Measurements from ENCODE around the gene METTL23. TPM values are rescaled to one million over a fixed set of nuclear protein-coding genes. Genes with fewer than 3 reads are reported as not detected.
"Not testable (repeated sequence)": the region's sequence is repeated elsewhere in the genome, so short reads cannot be mapped to it uniquely, and the experiment has no call there.

METTL23 gene
- total RNA-seq, 2 donors from 2014 or later = 39.5 to 47.9 TPM

DNA sequence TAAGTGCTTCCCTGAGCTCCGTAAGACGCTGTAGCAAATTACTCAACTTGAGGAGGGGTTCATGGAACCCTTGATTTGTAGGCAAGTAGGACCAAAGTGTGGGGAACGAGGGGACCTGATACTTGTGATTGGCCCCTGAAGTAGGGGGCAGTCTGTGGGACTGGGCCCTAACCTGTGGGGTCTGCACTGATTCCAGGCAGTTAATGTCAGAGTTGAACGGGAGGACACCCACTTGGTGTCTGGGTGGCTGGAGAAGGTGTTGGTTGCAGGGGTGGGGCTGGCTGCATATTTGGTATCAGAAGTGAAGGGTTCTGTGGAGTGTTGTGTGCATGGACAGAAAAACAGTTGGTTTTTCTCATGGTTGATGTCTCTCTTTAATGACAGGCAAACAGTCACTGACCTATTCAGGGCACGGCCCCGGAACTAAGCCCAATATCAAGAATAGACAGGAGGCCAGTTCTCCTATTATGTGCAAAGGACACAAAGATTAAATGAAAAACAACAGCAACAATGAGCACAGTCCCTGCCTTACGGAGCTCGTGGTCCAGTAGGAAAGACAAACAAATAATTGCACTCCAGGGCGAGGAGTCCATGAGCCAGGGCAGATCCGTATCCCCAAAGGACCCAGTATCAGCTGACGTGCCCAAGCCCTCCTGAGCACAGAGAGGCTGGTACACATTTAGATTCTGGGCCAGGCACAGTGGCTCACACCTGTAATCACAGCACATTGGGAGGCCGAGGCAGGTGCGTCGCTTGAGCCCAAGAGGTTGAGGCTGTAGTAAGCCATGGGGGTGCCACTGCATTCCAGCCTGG lies 35.1 kb upstream of the METTL23 start:
- Histone ChIP-seq H3K4me3 (no peak overlapping the region), H3K27me3 (replicated peaks; ENCODE audit: insufficient read depth) (no peaks in the 10 kb centered on the region), H3K4me1 (replicated peaks) (no peaks in the 10 kb centered on the region), H3K36me3 (no peaks in the 10 kb centered on the region), H3K27ac (no peak overlapping the region), H3K9me3 (no peaks in the 10 kb centered on the region)
- no peak for DNase-seq (ENCODE audit: low spot score)
- intact Hi-C loops (cut with DNase I) = no loop called here
- no peak for TF ChIP-seq CTCF (IDR thresholded peaks at IDR 0.05)
- no peak for TF ChIP-seq POLR2A (IDR thresholded peaks at IDR 0.05)
- TF ChIP-seq POLR2AphosphoS5 (IDR thresholded peaks at IDR 0.05) = peak; percentile 39
- 73% methylated on average over 14 of the region's 14 CpGs for WGBS

- TF ChIP-seq POLR2AphosphoS5 (IDR thresholded peaks at IDR 0.05) (peak; percentile 44), POLR2A (IDR thresholded peaks at IDR 0.05) (no peak), CTCF (IDR thresholded peaks at IDR 0.05) (no peak)
- 57% methylated on average over 16 of the region's 16 CpGs for WGBS
- Histone ChIP-seq H3K4me3 (no peak overlapping the region), H3K27me3 (replicated peaks; ENCODE audit: insufficient read depth) (no peaks in the 10 kb centered on the region), H3K27ac (peak overlapping the region in 1 of 2 donors; percentile 15), H3K9me3 (no peaks in the 10 kb centered on the region), H3K4me1 (replicated peaks) (peaks cover 13% of the 10 kb centered on the region), H3K36me3 (no peaks in the 10 kb centered on the region)
- DNase-seq (ENCODE audit: low spot score) = no peak
- intact Hi-C loops (cut with DNase I) = no loop called here
These were observed 31.4 kb upstream of the METTL23 start for GRCh38 chr17:76695059-76695831.

DNA sequence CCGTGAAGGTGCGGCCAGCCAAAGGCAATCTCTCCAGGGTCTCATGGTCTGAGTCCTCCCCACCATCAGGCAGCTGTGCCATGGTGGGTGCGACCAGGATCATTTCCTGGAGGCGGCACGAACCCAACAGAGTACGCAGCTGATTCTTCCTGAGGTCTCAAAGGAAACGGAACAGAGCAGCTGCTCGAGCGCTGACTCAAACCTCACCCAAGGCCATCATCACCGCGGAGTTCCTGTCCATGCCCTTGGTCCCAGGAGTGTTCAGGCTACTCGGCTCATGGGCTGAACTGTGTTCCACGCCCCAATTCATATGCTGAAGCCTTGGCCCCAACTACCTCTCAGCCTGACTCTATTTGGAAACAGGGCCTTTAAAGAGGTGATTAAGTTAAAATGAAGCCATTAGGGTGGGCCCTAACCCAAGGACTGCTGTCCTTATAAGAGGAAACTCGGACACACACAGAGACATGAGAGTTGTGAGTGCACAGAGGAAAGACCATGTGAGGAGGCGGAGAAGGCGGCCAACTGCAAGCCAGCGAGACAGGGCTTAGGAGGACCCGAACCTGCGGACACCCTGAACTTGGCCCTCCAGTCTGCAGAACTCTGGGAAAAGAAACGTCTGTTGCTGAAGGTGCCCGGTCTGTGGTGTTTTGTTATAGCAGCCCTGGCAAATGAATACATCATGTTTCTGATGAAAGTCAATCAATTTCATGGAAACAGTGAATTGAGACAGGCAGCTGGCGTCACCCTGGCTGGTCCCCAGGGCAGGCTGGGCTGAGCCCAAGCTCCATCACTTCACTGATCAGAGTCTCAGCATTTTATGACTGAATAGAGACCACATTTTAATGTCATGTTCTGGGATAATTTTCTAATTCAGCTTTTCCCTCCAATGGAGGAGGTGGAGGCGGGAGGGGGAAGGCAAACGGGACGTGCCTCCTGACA lies 29.6 kb upstream of the METTL23 start:
- TF ChIP-seq POLR2AphosphoS5 (IDR thresholded peaks at IDR 0.05) (no peak), CTCF (IDR thresholded peaks at IDR 0.05) (no peak), POLR2A (IDR thresholded peaks at IDR 0.05) (no peak)
- no peak overlapping the region for H3K4me3 ChIP-seq
- intact Hi-C loops (cut with DNase I) = no loop called here
- H3K27ac ChIP-seq = peak overlapping the region; percentile 48 to 62
- no peaks in the 10 kb centered on the region for H3K9me3 ChIP-seq
- no peaks in the 10 kb centered on the region for H3K36me3 ChIP-seq
- 73% methylated on average over 23 of the region's 25 CpGs for WGBS
- no peak for DNase-seq (ENCODE audit: low spot score)
- peaks cover 16% of the 10 kb centered on the region for H3K4me1 ChIP-seq (replicated peaks)
- no peaks in the 10 kb centered on the region for H3K27me3 ChIP-seq (replicated peaks; ENCODE audit: insufficient read depth)

DNA sequence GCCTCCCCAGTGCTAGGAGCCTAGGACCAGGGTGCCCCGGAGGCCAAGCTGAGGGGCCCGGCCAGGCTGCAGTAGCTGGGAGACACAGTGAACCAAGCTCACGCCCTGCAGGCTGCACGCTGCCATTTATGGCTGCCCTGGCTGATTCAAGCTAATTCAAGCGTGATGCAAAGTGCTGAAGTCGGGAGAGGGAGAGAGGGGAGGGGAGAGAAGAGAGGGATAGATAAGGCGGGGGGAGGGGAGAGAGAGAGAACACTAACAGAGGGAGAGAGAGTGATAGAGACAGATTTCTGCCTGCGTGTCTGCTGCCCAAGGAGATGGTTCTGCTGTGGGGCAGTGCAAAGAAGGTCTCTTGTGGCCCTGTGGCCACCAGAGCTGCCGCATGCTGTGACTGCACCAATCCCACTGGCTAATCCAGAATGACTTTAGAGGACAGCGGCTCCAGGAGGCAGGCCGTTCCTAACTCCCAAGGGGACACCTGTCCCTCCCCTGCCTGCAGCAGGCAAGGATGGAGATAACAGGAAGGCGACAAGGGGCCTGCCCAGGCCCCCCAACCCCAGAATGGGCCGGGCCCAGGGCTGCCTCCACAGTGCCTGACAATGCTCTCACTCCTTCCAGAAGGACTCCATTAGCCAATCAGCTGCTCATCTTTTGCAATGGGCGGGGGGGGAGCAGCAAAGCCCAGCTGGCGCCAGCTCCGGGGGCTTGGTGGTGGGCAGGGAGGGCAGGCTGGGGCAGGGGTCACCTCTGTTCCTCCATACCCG lies 28.8 kb upstream of the METTL23 start:
- TF ChIP-seq CTCF (IDR thresholded peaks at IDR 0.05) (no peak), POLR2A (IDR thresholded peaks at IDR 0.05) (no peak), POLR2AphosphoS5 (IDR thresholded peaks at IDR 0.05) (no peak)
- intact Hi-C loops (cut with DNase I) = no loop called here
- H3K4me1 ChIP-seq (replicated peaks) = peaks cover 16% of the 10 kb centered on the region
- no peak overlapping the region for H3K4me3 ChIP-seq
- H3K27ac ChIP-seq = peak overlapping the region; percentile 48 to 62
- no peaks in the 10 kb centered on the region for H3K9me3 ChIP-seq
- DNase-seq (ENCODE audit: low spot score) = no peak
- H3K27me3 ChIP-seq (replicated peaks; ENCODE audit: insufficient read depth) = no peaks in the 10 kb centered on the region
- H3K36me3 ChIP-seq = no peaks in the 10 kb centered on the region
- 45% methylated on average over 17 of the region's 17 CpGs for WGBS

- intact Hi-C loops (cut with DNase I); H3K27me3 ChIP-seq (replicated peaks; ENCODE audit: insufficient read depth); H3K9me3 ChIP-seq; H3K36me3 ChIP-seq; H3K4me3 ChIP-seq; DNase-seq (ENCODE audit: low spot score): not testable (repeated sequence)
- Histone ChIP-seq H3K4me1 (replicated peaks) (peaks cover 16% of the 10 kb centered on the region), H3K27ac (peak overlapping the region; percentile 80 to 85)
- WGBS = 84% methylated on average over 7 of the region's 7 CpGs
These were observed 28.1 kb upstream of the METTL23 start for GRCh38 chr17:76698466-76698977.
